PC-3 (cell line): Measurements from ENCODE around the gene LILRA2. TPM values are rescaled to one million over a fixed set of nuclear protein-coding genes. Genes with fewer than 3 reads are reported as not detected.
"Not testable (repeated sequence)": the region's sequence is repeated elsewhere in the genome, so short reads cannot be mapped to it uniquely, and the experiment has no call there.

Experiments
- ATAC-seq: fragments of 200-7000 bp; cut with Tn5 transposase; 2 replicates; pipeline ENCODE4 v1.9.1; 2020; ENCODE audit warnings: mild to moderate bottlenecking, moderate library complexity
- BruUV-seq: library from RNA; stranded (reverse); fragments of 400-500 nt; replicated peaks from 2 replicates; lab custom pipeline; 2021; lab: Mats Ljungman, UMichigan
- CTCF ChIA-PET: fragments of 300-600 bp; sonication (Branson Sonifier 250); formaldehyde crosslinking; loops from one replicate; lab custom pipeline; 2022; ENCODE audit warnings: antibody characterized with exemption; lab: Charles Lee
- POLR2A ChIA-PET: fragments of 300-600 bp; sonication (Branson Sonifier 250); formaldehyde crosslinking; loops from one replicate; lab custom pipeline; 2022; ENCODE audit warnings: antibody characterized with exemption; ENCODE audit not compliant: unreplicated experiment; lab: Charles Lee
- DNase-seq: peaks from one replicate; pipeline ENCODE4 v3.0.0-alpha.2; 2015
- H2AFZ ChIP-seq: fragments of 300-600 bp; sonication (generic); 2 replicates; pipeline ENCODE4 v1.6.0; 2016; ENCODE audit warnings: antibody characterized with exemption, low read length
- H3F3A ChIP-seq: fragments of 300-600 bp; sonication (generic); one replicate; pipeline ENCODE4 v1.6.0; 2017; ENCODE audit warnings: antibody characterized with exemption, low read length, control low read depth, mild to moderate bottlenecking; ENCODE audit not compliant: unreplicated experiment
- H3K27ac ChIP-seq: fragments of 300-600 bp; sonication (generic); 2 replicates; pipeline ENCODE4 v1.5.1; 2016; ENCODE audit warnings: mild to moderate bottlenecking, low read length
- H3K27me3 ChIP-seq: fragments of 300-600 bp; sonication (generic); 2 replicates; pipeline ENCODE4 v1.6.1; 2016; ENCODE audit warnings: low read length, mixed read lengths
- H3K36me3 ChIP-seq: fragments of 300-600 bp; sonication (generic); 2 replicates; pipeline ENCODE4 v1.6.1; 2016; ENCODE audit warnings: low read depth, mixed run types, low read length, mixed read lengths
- H3K4me1 ChIP-seq: fragments of 300-600 bp; sonication (generic); 2 replicates; pipeline ENCODE4 v1.5.1; 2016; ENCODE audit warnings: low read length; ENCODE audit not compliant: insufficient read depth
- H3K4me2 ChIP-seq: fragments of 300-600 bp; sonication (generic); 2 replicates; pipeline ENCODE4 v1.6.0; 2016; ENCODE audit warnings: low read length
- H3K4me3 ChIP-seq: fragments of 300-600 bp; sonication (generic); 2 replicates; pipeline ENCODE4 v1.5.1; 2016; ENCODE audit warnings: mild to moderate bottlenecking, low read length, mixed read lengths
- H3K79me2 ChIP-seq: fragments of 300-600 bp; sonication (generic); 2 replicates; pipeline ENCODE4 v1.6.1; 2017; ENCODE audit warnings: low read length, mixed read lengths
- H3K9ac ChIP-seq: fragments of 300-600 bp; sonication (generic); 2 replicates; pipeline ENCODE4 v1.6.0; 2016; ENCODE audit warnings: mild to moderate bottlenecking, low read length
- H3K9me2 ChIP-seq: fragments of 300-600 bp; sonication (generic); replicated peaks from 2 replicates; pipeline ENCODE4 v1.6.1; 2016; ENCODE audit warnings: mixed run types, low read length, mixed read lengths
- H3K9me3 ChIP-seq: fragments of 300-600 bp; sonication (generic); 2 replicates; pipeline ENCODE4 v1.6.1; 2016; ENCODE audit warnings: low read length, mixed read lengths
- H4K20me1 ChIP-seq: fragments of 300-600 bp; sonication (generic); 2 replicates; pipeline ENCODE4 v1.6.1; 2016; ENCODE audit warnings: low read length, mixed read lengths
- CTCF ChIP-seq: fragments of 300-600 bp; sonication (generic); conservative IDR thresholded peaks from 2 replicates; pipeline ENCODE4 v1.5.1; 2017; ENCODE audit warnings: antibody characterized with exemption, low read depth, mild to moderate bottlenecking, low read length
- EZH2 ChIP-seq: fragments of 300-600 bp; sonication (generic); IDR thresholded peaks from one replicate; pipeline ENCODE4 v1.6.1; 2017; ENCODE audit warnings: antibody characterized with exemption, mild to moderate bottlenecking, low read length; ENCODE audit not compliant: unreplicated experiment
- EZH2phosphoT487 ChIP-seq: fragments of 300-600 bp; sonication (generic); IDR thresholded peaks from 2 replicates; pipeline ENCODE4 v1.6.1; 2018; ENCODE audit warnings: mild to moderate bottlenecking, antibody characterized with exemption, low read length, borderline replicate concordance
- intact Hi-C: fragments of 100-400 bp; cut with micrococcal nuclease; formaldehyde crosslinking; loops from 2 replicates; pipeline ENCODE4 v1.9.0; 2023
- total RNA-seq: library from RNA; depleted of rRNA; stranded (reverse); fragments of >200 nt; gene quantifications from 2 replicates; pipeline ENCODE4 v1.2.3, GENCODE V29; 2014

Gene LILRA2
- total RNA-seq, 1 experiment from 2014 or later = not detected

- CTCF ChIA-PET = no interaction called here
- BruUV-seq = no TSS peak
- intact Hi-C loops = no loop called here
Observed at GRCh38 chr19:54616821-54617560, 43.4 kb downstream of the LILRA2 start.

DNA sequence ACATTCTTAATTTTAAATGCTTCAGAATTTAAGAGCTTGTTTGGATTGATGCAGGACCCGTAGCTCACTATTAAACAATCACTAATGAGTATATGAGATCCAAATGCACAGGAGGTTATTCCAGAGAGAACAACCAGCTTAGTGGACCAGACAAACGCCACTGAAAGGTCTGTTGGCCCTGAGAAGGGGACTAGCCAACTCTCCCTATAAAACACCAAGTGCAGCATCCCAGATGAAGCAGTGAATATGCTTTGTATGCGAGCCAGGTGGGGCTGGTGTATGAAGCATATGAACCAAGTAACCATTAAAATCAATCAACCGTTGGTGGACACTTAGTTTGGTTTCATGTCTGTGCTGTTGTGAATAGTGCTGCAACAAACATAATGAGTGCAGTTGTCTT, 46.9 kb downstream of the LILRA2 start:
- no TSS peak for BruUV-seq
- intact Hi-C loops = no loop called here
- 0 out of 2 replicates have a peak, but pooled peaks cover 6% of the 10 kb centered on the region for H3K9me3 ChIP-seq
- ChIA-PET CTCF (no interaction called here), POLR2A (no interaction called here)
- no peaks in the 10 kb centered on the region for H4K20me1 ChIP-seq
- no peaks in the 10 kb centered on the region for H3K36me3 ChIP-seq
- TF ChIP-seq CTCF (no peak), EZH2phosphoT487 (no peak), EZH2 (no peak)
- no peaks in the 10 kb centered on the region for H3K9me2 ChIP-seq
- no peak overlapping the region for H2AFZ ChIP-seq
- no peak overlapping the region for H3K4me2 ChIP-seq
- H3K27me3 ChIP-seq = peaks cover 46% of the 10 kb centered on the region
- H3F3A ChIP-seq = no peaks in the 10 kb centered on the region
- DNase-seq = no peak
- no peak overlapping the region for H3K4me3 ChIP-seq
- no peak overlapping the region for H3K27ac ChIP-seq
- no peaks in the 10 kb centered on the region for H3K79me2 ChIP-seq
- H3K4me1 ChIP-seq = no peaks in the 10 kb centered on the region
- ATAC-seq = no peak
- H3K9ac ChIP-seq = no peak overlapping the region

More at GRCh38 chr19:54616821-54617560, 43.4 kb downstream of the LILRA2 start:
- 0 out of 2 replicates have a peak, but pooled peaks cover 6% of the 10 kb centered on the region for H3K9me3 ChIP-seq
- no peaks in the 10 kb centered on the region for H3K9me2 ChIP-seq
- POLR2A ChIA-PET = no interaction called here
- H3K36me3 ChIP-seq = no peaks in the 10 kb centered on the region
- peaks cover 40% of the 10 kb centered on the region for H3K27me3 ChIP-seq
- H3K27ac ChIP-seq = no peak overlapping the region
- H4K20me1 ChIP-seq = no peaks in the 10 kb centered on the region
- H3K4me1 ChIP-seq = no peaks in the 10 kb centered on the region
- ATAC-seq = no peak
- no peaks in the 10 kb centered on the region for H3F3A ChIP-seq
- H3K4me2 ChIP-seq = no peak overlapping the region
- H2AFZ ChIP-seq = no peak overlapping the region
- H3K9ac ChIP-seq = no peak overlapping the region
- TF ChIP-seq EZH2 = no peak
- TF ChIP-seq EZH2phosphoT487 = no peak
- no peak for TF ChIP-seq CTCF
- no peaks in the 10 kb centered on the region for H3K79me2 ChIP-seq
- H3K4me3 ChIP-seq = no peak overlapping the region
- no peak for DNase-seq

DNA sequence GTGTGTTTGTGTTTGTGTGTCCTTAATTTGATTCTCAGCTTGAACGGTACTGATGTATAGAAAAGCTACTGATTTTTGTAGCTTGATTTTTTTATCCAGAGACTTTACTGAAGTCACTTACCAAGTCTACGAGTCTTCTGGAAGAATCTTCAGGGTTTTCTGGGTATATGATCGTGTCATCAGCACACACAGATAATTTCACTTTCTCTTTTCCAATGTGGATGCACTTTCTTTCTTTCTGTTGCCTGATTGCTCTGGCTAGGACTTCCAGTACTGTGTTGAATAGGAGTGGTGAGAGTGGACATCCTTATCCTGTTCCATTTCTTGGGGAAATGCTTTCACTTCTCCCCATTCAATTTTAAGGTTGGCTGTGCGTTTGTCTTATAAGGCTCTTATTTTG, 48.8 kb downstream of the LILRA2 start:
- no peak overlapping the region for H3K9ac ChIP-seq
- intact Hi-C loops = no loop called here
- H3K9me2 ChIP-seq = no peaks in the 10 kb centered on the region
- H3F3A ChIP-seq = no peaks in the 10 kb centered on the region
- CTCF ChIA-PET = no interaction called here
- no peaks in the 10 kb centered on the region for H3K79me2 ChIP-seq
- no peaks in the 10 kb centered on the region for H4K20me1 ChIP-seq
- DNase-seq (no peak), ATAC-seq (no peak)
- no peak for TF ChIP-seq CTCF
- no peak for TF ChIP-seq EZH2phosphoT487
- TF ChIP-seq EZH2 = no peak
- no peaks in the 10 kb centered on the region for H3K4me1 ChIP-seq
- no peak overlapping the region for H2AFZ ChIP-seq
- H3K9me3 ChIP-seq = 0 out of 2 replicates have a peak, but pooled peaks cover 6% of the 10 kb centered on the region
- POLR2A ChIA-PET = no interaction called here
- H3K4me2 ChIP-seq = no peak overlapping the region
- H3K27ac ChIP-seq = no peak overlapping the region
- H3K36me3 ChIP-seq = no peaks in the 10 kb centered on the region
- no TSS peak for BruUV-seq
- H3K27me3 ChIP-seq = peaks cover 51% of the 10 kb centered on the region
- H3K4me3 ChIP-seq = no peak overlapping the region

DNA sequence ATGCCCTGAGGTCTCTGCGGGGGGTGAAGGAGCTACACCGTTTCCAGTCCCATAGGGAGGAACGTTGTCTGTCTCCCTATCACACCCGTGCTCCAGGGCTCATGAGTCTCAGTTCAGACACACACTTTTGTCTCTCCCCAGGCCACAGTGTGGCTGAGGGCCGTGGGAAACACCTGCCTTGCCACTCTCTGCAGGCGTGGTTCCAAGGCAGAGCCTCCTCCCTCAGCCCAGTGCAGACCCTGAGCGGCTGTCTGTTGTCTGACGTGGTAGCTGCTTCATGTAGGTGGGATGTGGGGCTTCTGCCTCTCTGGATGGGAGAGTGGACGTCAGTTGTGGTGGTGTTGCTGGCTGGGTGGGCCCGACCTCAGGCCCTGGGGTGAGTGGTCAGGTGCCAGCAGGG, 50.6 kb downstream of the LILRA2 start:
- CTCF ChIA-PET, H3F3A ChIP-seq, H3K9ac ChIP-seq, H3K4me2 ChIP-seq, H3K27ac ChIP-seq, BruUV-seq, intact Hi-C loops, H3K9me2 ChIP-seq, POLR2A ChIA-PET, H3K79me2 ChIP-seq, H3K9me3 ChIP-seq, ATAC-seq, H3K4me1 ChIP-seq, H2AFZ ChIP-seq, H3K4me3 ChIP-seq, DNase-seq, H3K36me3 ChIP-seq, H4K20me1 ChIP-seq: not testable (repeated sequence)
- H3K27me3 ChIP-seq = peaks cover 69% of the 10 kb centered on the region
